T-helper 1 cell treated with Interleukin-12 subunit alpha and Interleukin-12 subunit beta and Interleukin-4 antibody, amounts not matched to agents 30 μg/mL and 1 μg/mL, for 36 hours (primary cell): Measurements from ENCODE around the gene SCGB1D4.

ENCODE experiments used
- H3K27ac Mint-ChIP-seq: one replicate; pipeline ENCODE4 v1.8.0; 2021; ENCODE audit warnings: mild to moderate bottlenecking, mixed read lengths
- H3K27me3 Mint-ChIP-seq: one replicate; pipeline ENCODE4 v1.8.0; 2021; ENCODE audit warnings: low read depth, mixed read lengths
- H3K36me3 Mint-ChIP-seq: one replicate; pipeline ENCODE4 v1.8.0; 2021; ENCODE audit warnings: low read depth, mixed read lengths
- H3K4me1 Mint-ChIP-seq: one replicate; pipeline ENCODE4 v1.8.0; 2021; ENCODE audit warnings: low read depth, mixed read lengths
- H3K4me3 Mint-ChIP-seq: one replicate; pipeline ENCODE4 v1.8.0; 2021; ENCODE audit warnings: mild to moderate bottlenecking, moderate library complexity, mixed read lengths
- H3K9me3 Mint-ChIP-seq: one replicate; pipeline ENCODE4 v1.8.0; 2021; ENCODE audit warnings: mixed read lengths

SCGB1D4 gene

DNA sequence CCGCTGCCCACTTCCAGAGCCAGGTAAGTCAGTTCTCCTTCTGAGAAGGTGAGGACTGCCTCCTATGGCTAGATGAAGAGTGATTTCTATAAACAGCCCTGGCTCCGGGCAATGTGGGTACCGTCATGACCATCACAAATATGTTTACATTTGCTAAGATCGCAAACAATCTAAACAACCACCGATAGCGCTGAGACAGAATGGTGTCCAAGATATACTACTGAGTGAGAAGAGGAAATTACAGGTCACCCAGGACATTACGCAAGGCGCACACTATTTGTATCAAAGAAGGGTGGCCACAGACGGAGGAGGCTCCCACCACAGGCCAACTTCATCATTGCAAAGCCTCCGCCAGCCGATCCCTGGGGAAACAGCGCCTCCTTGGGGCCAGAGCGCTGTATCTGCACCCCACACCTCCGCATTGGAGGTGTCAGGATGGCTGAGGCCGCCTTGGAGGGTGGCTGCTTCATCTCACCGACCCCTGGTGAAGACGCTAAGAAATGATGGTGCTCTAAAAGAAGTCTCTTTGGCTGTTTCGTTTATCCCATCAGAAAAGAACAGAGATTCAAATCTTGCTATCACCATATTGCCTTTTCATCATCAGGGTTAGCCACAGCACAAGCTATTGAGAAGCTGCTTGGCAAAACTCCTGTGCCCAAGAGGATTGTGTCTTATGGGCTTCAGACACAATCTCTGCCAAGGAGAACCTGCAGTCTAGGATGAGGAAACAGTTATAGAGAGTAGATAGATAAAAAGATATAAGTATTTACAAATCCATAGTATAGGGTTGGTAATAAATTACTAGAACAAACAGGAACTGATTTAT is 26.1 kb upstream of the SCGB1D4 start:
- H3K36me3 Mint-ChIP-seq = no peaks in the 10 kb centered on the region
- no peak overlapping the region for H3K27ac Mint-ChIP-seq

DNA sequence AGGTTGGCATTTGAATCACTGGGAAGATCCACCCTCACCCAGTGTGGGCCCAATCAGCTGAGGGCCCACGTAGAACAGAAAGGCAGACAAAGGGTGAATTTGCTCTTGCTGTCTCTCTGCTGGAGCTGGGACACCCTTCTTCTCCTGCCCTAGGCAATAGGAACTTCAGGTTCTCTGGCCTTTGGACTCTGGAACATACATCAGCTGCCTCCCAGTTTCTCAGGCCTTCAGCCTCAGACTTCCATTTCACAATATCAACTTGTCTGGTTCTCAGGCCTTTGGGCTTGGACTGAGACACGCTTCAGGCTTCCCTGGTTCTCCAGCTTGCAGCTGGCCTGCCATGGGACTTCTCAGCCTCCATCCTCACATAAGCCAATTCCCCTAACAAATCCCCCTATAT is 23.6 kb upstream of the SCGB1D4 start:
- Mint-ChIP-seq H3K27ac (no peak overlapping the region), H3K27me3 (peaks cover 7% of the 10 kb centered on the region), H3K4me1 (peaks cover 2% of the 10 kb centered on the region)

More for the DNA sequence above, 26.1 kb upstream of the SCGB1D4 start:
- peaks cover 6% of the 10 kb centered on the region for H3K4me1 Mint-ChIP-seq
- H3K4me3 Mint-ChIP-seq = no peak overlapping the region
- H3K27me3 Mint-ChIP-seq = peaks cover 6% of the 10 kb centered on the region
- no peaks in the 10 kb centered on the region for H3K9me3 Mint-ChIP-seq

DNA sequence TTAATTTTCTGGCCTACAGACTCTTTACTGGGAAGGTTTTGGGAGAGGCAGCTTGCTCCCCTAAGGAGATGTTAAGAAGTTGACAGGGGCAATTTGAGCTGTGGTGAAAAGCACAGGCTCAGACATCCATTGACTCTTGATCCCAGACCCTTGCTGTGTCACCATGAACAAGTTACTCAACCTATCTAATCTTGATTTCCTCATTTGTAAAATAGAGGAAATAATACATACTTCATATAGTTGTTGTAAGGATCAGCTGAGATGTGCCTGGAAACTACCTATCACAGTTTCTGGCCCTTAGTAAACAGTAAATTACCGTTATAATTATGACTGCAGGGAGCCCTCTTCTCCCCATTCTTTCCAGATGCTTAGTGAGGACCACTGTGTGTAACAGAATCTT is 16.6 kb upstream of the SCGB1D4 start:
- Mint-ChIP-seq H3K9me3 (no peaks in the 10 kb centered on the region), H3K4me3 (no peak overlapping the region), H3K36me3 (no peaks in the 10 kb centered on the region), H3K4me1 (peaks cover 8% of the 10 kb centered on the region), H3K27ac (no peak overlapping the region), H3K27me3 (peaks cover 31% of the 10 kb centered on the region)

More for the DNA sequence above, 23.6 kb upstream of the SCGB1D4 start:
- Mint-ChIP-seq H3K36me3 (no peaks in the 10 kb centered on the region), H3K9me3 (no peaks in the 10 kb centered on the region), H3K4me3 (no peak overlapping the region)

DNA sequence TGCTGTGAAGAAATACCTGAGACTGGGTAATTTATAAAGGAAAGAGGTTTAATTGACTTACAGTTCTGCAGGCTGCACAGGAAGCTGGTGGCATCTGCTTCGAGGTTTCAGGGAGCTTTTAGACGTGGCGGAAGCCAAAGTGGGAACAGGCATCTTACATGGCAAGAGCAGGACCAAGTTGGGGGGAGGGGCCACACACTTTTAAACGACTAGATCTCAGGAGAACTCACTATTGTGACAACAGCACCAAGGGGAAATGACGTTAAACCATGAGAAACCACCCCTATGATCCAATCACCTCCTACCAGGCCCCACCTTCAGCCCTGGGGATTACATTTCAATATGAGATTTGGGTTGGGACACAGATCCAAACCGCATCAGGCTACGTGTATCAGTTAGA is 11.1 kb upstream of the SCGB1D4 start:
- H3K27ac Mint-ChIP-seq = no peak overlapping the region
- no peaks in the 10 kb centered on the region for H3K9me3 Mint-ChIP-seq
- H3K27me3 Mint-ChIP-seq = peaks cover 51% of the 10 kb centered on the region
- H3K4me1 Mint-ChIP-seq = peaks cover 11% of the 10 kb centered on the region
- H3K4me3 Mint-ChIP-seq = no peak overlapping the region
- no peaks in the 10 kb centered on the region for H3K36me3 Mint-ChIP-seq

- H3K27ac Mint-ChIP-seq = no peak overlapping the region
- peaks cover 11% of the 10 kb centered on the region for H3K4me1 Mint-ChIP-seq
- H3K27me3 Mint-ChIP-seq = peaks cover 45% of the 10 kb centered on the region
- H3K36me3 Mint-ChIP-seq = no peaks in the 10 kb centered on the region
- no peaks in the 10 kb centered on the region for H3K9me3 Mint-ChIP-seq
- no peak overlapping the region for H3K4me3 Mint-ChIP-seq
Measured at GRCh38 chr11:62307950-62308349, 9.1 kb upstream of the SCGB1D4 start.

DNA sequence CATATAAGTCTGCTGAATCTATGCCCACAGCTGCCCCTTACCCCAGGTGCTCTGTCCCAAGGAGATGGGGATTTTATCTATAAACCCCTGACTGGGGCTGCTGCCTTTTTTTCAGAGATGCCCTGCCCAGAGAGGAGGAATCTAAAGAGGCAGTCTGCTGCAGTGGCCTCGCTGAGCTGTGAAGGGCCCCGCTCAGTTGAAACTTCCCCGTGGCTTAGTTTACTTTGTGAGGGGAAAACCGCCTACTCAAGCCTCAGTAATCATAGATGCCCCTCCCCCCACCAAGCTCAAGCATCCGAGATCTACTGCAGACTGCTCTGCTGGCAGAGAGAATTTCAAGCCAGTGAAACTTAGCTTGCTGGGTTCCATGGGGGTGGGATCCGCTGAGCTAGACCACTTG is 7.4 kb upstream of the SCGB1D4 start:
- Mint-ChIP-seq H3K36me3 (no peaks in the 10 kb centered on the region), H3K27me3 (peaks cover 40% of the 10 kb centered on the region), H3K9me3 (no peaks in the 10 kb centered on the region), H3K4me3 (no peak overlapping the region), H3K4me1 (peaks cover 5% of the 10 kb centered on the region), H3K27ac (no peak overlapping the region)

DNA sequence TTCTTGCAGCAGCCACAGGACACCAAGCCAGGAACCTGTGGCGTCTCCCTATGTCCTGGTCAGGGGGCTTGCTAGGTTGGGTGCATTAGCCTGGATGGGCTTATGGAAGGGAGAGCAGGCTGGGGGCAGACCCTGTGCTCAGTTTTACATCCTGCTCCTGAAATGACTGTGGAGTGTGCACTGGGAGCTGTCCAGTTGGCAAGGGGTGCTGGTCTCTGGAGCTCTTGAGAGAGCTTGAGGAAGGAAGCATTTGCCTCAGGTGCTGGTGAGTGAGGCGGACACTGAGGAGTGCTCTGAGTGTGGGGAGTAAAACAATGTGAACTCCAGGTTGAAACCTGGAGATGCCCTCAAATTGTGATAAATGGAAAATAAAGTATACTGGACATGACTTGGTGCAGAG is 3.4 kb downstream of the SCGB1D4 start:
- no peak overlapping the region for H3K4me3 Mint-ChIP-seq
- no peaks in the 10 kb centered on the region for H3K9me3 Mint-ChIP-seq
- H3K4me1 Mint-ChIP-seq = no peaks in the 10 kb centered on the region
- H3K36me3 Mint-ChIP-seq = no peaks in the 10 kb centered on the region
- peaks cover 3% of the 10 kb centered on the region for H3K27me3 Mint-ChIP-seq
- no peak overlapping the region for H3K27ac Mint-ChIP-seq

DNA sequence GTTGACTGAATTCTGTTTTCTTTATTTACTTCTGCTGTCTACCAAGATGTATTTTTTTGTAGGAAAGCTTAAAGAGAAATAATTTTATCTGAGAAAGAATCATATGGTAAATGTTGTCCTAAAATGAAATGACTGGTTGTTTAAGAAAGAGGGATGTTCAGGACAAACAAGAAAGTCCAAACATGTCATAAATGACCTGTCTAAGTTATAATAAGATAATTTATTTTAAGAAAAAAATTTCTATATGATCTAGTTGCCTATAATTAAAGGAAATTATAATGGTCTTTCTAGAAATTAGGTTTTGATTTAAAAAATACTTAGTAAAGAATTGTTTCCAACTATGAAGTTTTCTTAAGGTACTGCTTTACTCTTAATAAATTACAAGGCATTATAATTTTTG is 18.4 kb downstream of the SCGB1D4 start:
- no peak overlapping the region for H3K27ac Mint-ChIP-seq
- no peaks in the 10 kb centered on the region for H3K9me3 Mint-ChIP-seq
- peaks cover 7% of the 10 kb centered on the region for H3K27me3 Mint-ChIP-seq
- no peaks in the 10 kb centered on the region for H3K4me1 Mint-ChIP-seq
- no peaks in the 10 kb centered on the region for H3K36me3 Mint-ChIP-seq
- no peak overlapping the region for H3K4me3 Mint-ChIP-seq

DNA sequence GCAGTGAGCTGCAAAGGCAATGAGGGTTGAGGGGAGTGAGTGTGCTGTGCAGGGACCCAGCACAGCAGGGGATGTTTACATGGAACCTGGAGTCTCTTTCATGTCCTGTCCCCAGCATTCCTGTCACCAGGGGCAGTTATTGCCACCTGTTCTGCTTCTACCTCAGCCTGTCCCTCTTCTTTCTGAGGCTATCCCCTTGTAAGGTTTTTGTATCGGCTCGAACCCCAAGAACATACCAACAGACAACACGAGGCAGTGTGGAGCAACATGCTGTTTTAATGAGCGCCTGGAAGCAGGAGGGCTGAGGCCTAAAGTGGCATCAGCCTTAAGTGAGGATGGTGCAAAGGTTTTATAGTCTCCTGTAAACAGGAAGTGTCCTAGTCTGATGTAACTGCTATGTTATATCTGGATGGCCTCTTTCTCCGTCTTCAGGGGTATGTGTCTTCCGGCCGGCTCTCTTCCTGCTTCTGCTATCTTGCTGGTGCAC is 25.0 kb downstream of the SCGB1D4 start:
- Mint-ChIP-seq H3K27ac (no peak overlapping the region), H3K36me3 (no peaks in the 10 kb centered on the region), H3K4me3 (no peak overlapping the region), H3K4me1 (no peaks in the 10 kb centered on the region), H3K27me3 (peaks cover 14% of the 10 kb centered on the region), H3K9me3 (no peaks in the 10 kb centered on the region)

DNA sequence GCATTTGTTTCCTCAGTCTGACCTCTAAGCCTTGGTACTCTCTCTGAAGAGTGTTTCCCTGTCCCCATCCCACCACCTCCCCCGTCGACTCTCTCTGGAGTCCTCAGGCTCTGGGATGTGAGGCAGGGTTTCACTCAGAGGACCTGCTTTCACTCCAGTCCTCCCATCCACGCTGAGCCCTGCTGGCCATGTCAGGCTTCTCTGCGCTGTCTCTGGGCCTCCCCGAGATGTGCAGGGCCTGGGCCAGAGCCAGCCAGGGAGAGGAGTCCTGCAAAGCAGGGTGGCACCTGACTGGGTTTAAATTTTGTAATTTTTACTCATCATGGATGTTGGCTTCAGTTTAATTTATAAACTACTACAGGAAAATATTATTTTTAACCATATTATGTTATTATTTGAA is 25.6 kb downstream of the SCGB1D4 start:
- H3K27me3 Mint-ChIP-seq = peaks cover 14% of the 10 kb centered on the region
- no peak overlapping the region for H3K27ac Mint-ChIP-seq
- no peaks in the 10 kb centered on the region for H3K9me3 Mint-ChIP-seq
- H3K4me3 Mint-ChIP-seq = no peak overlapping the region
- H3K4me1 Mint-ChIP-seq = no peaks in the 10 kb centered on the region
- H3K36me3 Mint-ChIP-seq = no peaks in the 10 kb centered on the region

GRCh38 chr11:62269654-62270278 is 29.1 kb downstream of the SCGB1D4 start, which contains the start of gene SCGB2A2:
Gene SCGB2A2 (plus strand): TSS chr11:62270158. CDS start chr11:62270217, 59 bp downstream.
- Mint-ChIP-seq H3K4me3 (no peak within 1 kb of the TSS), H3K4me1 (no peaks in the 10 kb centered on the region), H3K27ac (no peak within 1 kb of the TSS), H3K36me3 (no peaks in the 10 kb centered on the region), H3K27me3 (peaks cover 11% of the 10 kb centered on the region), H3K9me3 (no peaks in the 10 kb centered on the region)

- Mint-ChIP-seq H3K27me3 (peaks cover 11% of the 10 kb centered on the region), H3K36me3 (no peaks in the 10 kb centered on the region), H3K27ac (no peak overlapping the region), H3K9me3 (no peaks in the 10 kb centered on the region), H3K4me3 (no peak overlapping the region), H3K4me1 (no peaks in the 10 kb centered on the region)
Measured at GRCh38 chr11:62267576-62267975, 31.3 kb downstream of the SCGB1D4 start.

GRCh38 chr11:62267050-62267449 is 31.8 kb downstream of the SCGB1D4 start:
- no peaks in the 10 kb centered on the region for H3K4me1 Mint-ChIP-seq
- no peak overlapping the region for H3K27ac Mint-ChIP-seq
- H3K4me3 Mint-ChIP-seq = no peak overlapping the region
- peaks cover 7% of the 10 kb centered on the region for H3K27me3 Mint-ChIP-seq
- H3K9me3 Mint-ChIP-seq = no peaks in the 10 kb centered on the region
- H3K36me3 Mint-ChIP-seq = no peaks in the 10 kb centered on the region

DNA sequence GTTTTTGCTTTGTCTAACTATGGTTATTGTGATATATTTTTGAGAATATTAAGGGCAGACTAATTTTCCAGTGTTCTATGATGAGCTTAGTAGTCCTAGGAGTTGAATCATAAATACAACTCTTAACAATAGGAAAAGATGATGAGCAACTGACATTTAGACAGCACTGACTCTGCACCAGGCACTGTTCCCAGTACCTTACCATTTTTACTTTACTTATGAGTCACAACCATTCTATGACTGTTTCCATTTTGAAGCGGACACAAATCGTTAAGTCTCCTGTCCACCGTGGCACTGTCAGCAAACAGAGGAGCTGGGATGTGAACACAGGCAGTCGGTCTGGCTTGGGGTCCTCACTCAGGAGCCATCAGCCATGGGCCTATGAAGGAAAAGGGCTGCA is 32.3 kb downstream of the SCGB1D4 start:
- Mint-ChIP-seq H3K27ac (no peak overlapping the region), H3K9me3 (no peaks in the 10 kb centered on the region), H3K27me3 (peaks cover 5% of the 10 kb centered on the region), H3K36me3 (no peaks in the 10 kb centered on the region), H3K4me3 (no peak overlapping the region), H3K4me1 (no peaks in the 10 kb centered on the region)

- Mint-ChIP-seq H3K4me3 (no peak overlapping the region), H3K36me3 (no peaks in the 10 kb centered on the region), H3K27me3 (no peaks in the 10 kb centered on the region), H3K27ac (no peak overlapping the region), H3K9me3 (no peaks in the 10 kb centered on the region), H3K4me1 (no peaks in the 10 kb centered on the region)
Measured at GRCh38 chr11:62264004-62264403, 34.9 kb downstream of the SCGB1D4 start.
